ENCODE data around the gene SLC38A1. TPM values are rescaled to one million over a fixed set of nuclear protein-coding genes. Genes with fewer than 3 reads are reported as not detected.

Gene SLC38A1
- polyA plus RNA-seq, 1 experiment = 76.8 TPM

DNA sequence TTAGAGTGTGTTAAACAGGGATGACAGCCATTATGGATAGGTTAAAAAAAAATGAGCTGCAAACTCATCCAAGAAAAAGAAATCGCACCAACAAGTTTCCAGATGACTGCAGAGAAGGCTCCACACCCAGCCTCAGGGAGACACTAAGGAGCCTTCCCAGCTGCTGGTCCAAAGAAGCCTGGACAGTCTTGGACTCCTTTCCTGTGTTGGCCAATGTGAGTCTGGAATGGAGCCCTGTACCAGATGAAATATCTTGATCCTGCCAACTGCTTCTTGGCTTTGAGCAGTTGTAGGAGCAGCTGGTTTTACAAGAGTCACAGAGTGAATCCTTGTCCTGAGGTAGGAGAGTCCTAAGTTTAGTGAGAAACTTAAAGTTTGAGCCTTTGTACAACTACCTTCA lies 44.5 kb downstream of the SLC38A1 start:
- ChIA-PET POLR2A (interaction anchor here (0.6 kb wide), 1 partner anchor 141 kb away, joined by 8 read pairs; no protein-coding TSS in a partner anchor), CTCF (no interaction called here)
- TF ChIP-seq, protein P1, sequence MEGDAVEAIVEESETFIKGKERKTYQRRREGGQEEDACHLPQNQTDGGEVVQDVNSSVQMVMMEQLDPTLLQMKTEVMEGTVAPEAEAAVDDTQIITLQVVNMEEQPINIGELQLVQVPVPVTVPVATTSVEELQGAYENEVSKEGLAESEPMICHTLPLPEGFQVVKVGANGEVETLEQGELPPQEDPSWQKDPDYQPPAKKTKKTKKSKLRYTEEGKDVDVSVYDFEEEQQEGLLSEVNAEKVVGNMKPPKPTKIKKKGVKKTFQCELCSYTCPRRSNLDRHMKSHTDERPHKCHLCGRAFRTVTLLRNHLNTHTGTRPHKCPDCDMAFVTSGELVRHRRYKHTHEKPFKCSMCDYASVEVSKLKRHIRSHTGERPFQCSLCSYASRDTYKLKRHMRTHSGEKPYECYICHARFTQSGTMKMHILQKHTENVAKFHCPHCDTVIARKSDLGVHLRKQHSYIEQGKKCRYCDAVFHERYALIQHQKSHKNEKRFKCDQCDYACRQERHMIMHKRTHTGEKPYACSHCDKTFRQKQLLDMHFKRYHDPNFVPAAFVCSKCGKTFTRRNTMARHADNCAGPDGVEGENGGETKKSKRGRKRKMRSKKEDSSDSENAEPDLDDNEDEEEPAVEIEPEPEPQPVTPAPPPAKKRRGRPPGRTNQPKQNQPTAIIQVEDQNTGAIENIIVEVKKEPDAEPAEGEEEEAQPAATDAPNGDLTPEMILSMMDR (IDR thresholded peaks at IDR 0.05; ENCODE audit: insufficient read depth, low read depth, low read length) = no peak
- H3K36me3 ChIP-seq (ENCODE audit: control insufficient read depth, insufficient read depth, low read length) = peaks cover 1% of the 10 kb centered on the region; the same call in 1 of the 2 replicates
- no peak for DNase-seq (ENCODE audit: low read depth)
- no peak overlapping the region for H3K4me3 ChIP-seq (ENCODE audit: low read depth, low read length)
- no peaks in the 10 kb centered on the region for H3K27me3 ChIP-seq (ENCODE audit: control insufficient read depth, insufficient read depth, low read length)

DNA sequence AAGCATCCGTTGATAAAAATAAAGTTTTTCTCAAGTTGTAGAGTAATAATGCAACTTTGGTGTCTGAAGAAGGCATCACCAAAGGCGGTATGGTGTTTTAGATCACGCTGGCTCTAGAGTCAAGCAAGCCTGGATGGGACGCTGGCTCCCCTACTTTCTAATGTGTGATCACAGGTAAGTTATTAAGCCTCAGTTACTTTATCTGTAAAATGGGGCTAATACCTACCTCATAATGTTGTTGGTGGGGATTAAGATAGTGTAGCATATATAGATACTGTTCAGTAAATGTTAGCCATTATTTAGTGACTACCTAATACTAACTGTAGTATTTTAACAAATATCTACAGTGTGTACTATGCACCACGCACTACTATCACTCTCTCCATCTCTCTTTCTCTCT lies 45.8 kb downstream of the SLC38A1 start:
- H3K4me3 ChIP-seq (ENCODE audit: low read depth, low read length) = no peak overlapping the region
- TF ChIP-seq, protein P1 (IDR thresholded peaks at IDR 0.05; ENCODE audit: insufficient read depth, low read depth, low read length) = no peak
- DNase-seq (ENCODE audit: low read depth) = no peak
- no peaks in the 10 kb centered on the region; the same call in 1 of the 2 replicates for H3K36me3 ChIP-seq (ENCODE audit: control insufficient read depth, insufficient read depth, low read length)
- H3K27me3 ChIP-seq (ENCODE audit: control insufficient read depth, insufficient read depth, low read length) = no peaks in the 10 kb centered on the region
- CTCF ChIA-PET = no interaction called here
- POLR2A ChIA-PET = no interaction called here

DNA sequence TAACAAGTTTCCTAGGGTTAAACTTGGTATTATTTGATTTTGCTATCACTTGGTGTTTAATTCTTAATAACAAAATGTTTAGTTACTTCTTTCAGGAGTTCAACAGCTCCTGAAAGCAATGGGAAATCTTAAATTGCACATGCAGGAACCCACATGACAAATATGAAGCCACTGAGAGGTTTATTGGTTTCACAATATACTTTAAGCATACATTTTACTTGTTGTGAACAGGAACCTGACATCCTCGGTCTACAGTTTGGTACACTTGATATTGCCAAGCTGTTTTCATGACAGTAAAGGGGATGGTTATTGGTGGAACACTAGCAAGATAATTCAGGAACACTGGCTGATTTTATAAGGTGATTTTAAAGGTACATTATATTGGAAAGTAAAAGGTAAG lies 46.2 kb downstream of the SLC38A1 start:
- H3K4me3 ChIP-seq (ENCODE audit: low read depth, low read length) = no peak overlapping the region
- no peaks in the 10 kb centered on the region for H3K27me3 ChIP-seq (ENCODE audit: control insufficient read depth, insufficient read depth, low read length)
- TF ChIP-seq, protein P1 (IDR thresholded peaks at IDR 0.05; ENCODE audit: insufficient read depth, low read depth, low read length) = no peak
- DNase-seq (ENCODE audit: low read depth) = no peak
- POLR2A ChIA-PET = no interaction called here
- CTCF ChIA-PET = no interaction called here
- H3K36me3 ChIP-seq (ENCODE audit: control insufficient read depth, insufficient read depth, low read length) = no peaks in the 10 kb centered on the region; the same call in 1 of the 2 replicates

DNA sequence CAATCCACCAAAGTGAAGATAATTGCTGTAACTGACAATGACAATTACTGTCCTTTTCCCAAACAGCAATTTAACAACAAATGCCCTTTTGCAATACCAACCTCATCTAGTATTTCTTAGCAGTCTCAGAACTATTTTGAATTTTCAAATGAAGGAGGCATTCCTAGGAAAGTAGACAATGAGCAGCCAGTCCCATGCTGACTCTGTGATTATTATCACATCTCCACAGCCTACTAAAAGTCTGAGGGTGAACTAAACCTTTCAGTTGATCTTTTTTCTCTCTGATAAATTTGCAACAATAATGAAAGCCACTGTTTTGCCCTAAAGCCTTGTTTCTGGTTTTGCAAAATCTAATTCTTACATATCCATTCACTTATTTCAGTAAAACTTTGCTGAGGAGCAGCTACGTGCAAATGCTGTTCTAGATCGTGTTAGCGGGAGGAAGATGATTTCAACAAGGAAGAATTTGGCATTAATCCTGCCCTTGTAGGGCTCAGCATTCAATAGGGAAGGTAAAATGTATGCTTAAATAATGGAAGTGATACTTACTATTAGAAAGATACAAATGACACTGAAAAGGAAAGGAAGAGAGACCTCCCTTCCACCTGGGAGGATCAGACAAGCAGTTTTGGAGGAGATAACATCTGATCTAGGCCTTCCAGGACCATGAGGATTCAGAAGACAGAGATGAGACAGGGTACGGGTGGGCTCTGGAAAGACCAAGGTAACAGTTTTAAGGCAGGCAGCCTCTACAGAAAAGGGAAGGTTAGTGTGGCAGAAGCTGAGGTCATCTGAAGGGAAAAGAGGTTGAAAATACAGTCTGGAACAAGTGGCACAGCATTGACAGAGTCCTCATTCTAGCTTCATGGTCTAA lies 47.4 kb downstream of the SLC38A1 start:
- Histone ChIP-seq H3K4me3 (ENCODE audit: low read depth, low read length) (no peak overlapping the region), H3K36me3 (ENCODE audit: control insufficient read depth, insufficient read depth, low read length) (no peaks in the 10 kb centered on the region; the same call in 1 of the 2 replicates), H3K27me3 (ENCODE audit: control insufficient read depth, insufficient read depth, low read length) (no peaks in the 10 kb centered on the region)
- TF ChIP-seq, protein P1 (IDR thresholded peaks at IDR 0.05; ENCODE audit: insufficient read depth, low read depth, low read length) = no peak
- ChIA-PET CTCF (no interaction called here), POLR2A (no interaction called here)
- DNase-seq (ENCODE audit: low read depth) = no peak

DNA sequence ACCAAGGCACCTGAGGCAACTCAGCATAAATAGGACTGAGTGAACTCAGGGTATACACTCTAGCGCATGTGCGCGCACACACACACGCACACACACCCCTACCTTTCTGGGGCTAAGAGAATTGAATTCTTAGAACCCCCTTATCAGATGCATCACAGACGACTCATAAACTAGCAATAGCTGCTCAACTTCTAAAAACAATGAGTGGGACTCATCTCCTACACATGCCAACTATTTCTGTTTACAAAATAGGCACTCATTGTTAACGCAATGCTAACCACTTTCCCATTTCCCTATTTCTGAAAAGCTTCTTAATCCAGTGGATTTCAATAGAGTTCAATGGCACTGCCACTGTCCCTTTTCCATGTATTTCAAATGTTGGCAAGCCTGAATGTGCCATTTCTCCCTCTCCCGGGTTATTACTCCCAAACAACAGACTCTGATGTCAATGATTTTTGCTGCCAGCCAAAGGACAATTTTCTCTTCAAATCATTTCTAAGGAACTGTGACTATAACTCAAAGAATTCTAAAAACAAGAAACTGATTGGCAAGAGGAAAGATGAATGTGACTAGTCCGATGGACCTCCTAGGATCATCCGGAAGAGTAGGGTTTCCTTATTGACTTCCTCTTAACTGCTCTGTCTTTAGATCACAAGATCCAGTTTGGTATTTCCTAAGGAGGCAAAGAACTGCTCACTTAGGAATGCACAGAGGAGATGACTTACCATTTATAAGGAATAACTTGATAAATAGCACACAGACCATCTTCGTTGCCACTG lies 48.8 kb downstream of the SLC38A1 start:
- TF ChIP-seq, protein P1 (IDR thresholded peaks at IDR 0.05; ENCODE audit: insufficient read depth, low read depth, low read length) = no peak
- ChIA-PET CTCF (interaction anchor here (1.0 kb wide), 1 partner anchor 46 kb away, joined by 3 read pairs; no protein-coding TSS in a partner anchor), POLR2A (no interaction called here)
- Histone ChIP-seq H3K36me3 (ENCODE audit: control insufficient read depth, insufficient read depth, low read length) (peaks cover 2% of the 10 kb centered on the region; the same call in 1 of the 2 replicates), H3K27me3 (ENCODE audit: control insufficient read depth, insufficient read depth, low read length) (no peaks in the 10 kb centered on the region), H3K4me3 (ENCODE audit: low read depth, low read length) (no peak overlapping the region)
- peak; percentile 53 for DNase-seq (ENCODE audit: low read depth)
